H1 (cell line): Measurements from ENCODE around the gene ATL3. TPM values are rescaled to one million over a fixed set of nuclear protein-coding genes. Genes with fewer than 3 reads are reported as not detected.

Experiments used
- CTCF ChIA-PET: fragments of 300-600 bp; sonication (Branson Sonifier 250); formaldehyde crosslinking; loops from one replicate; lab custom pipeline; 2021; ENCODE audit not compliant: partially characterized antibody; lab: Charles Lee
- POLR2A ChIA-PET: fragments of 300-600 bp; sonication (Branson Sonifier 250); formaldehyde crosslinking; loops from one replicate; lab custom pipeline; 2021; ENCODE audit warnings: inconsistent platforms; ENCODE audit not compliant: partially characterized antibody; lab: Charles Lee
- DNase-seq, 2 experiments: peaks; one replicate each; pipeline versions ENCODE4 v3.0.0 to v3.0.0-alpha.2; 2010 to 2022; ENCODE audit warnings: low spot score in 2 of 2, low read depth in 1 of 2, mixed read lengths in 1 of 2
- FAIRE-seq: peaks from 2 replicates; lab custom pipeline; 2011; peaks lifted over from hg19 to GRCh38; lab: Jason Lieb, UNC
- H2AFZ ChIP-seq: 2 replicates; pipeline ENCODE4 v1.8.1; 2012; ENCODE audit warnings: low read length, inconsistent platforms
- H2AK5ac ChIP-seq: 2 replicates; pipeline ENCODE4 v1.6.1; 2013; ENCODE audit warnings: low read depth, low read length
- H2BK120ac ChIP-seq: replicated peaks from 2 replicates; pipeline ENCODE3; 2013; ENCODE audit warnings: low read depth, low read length, inconsistent platforms
- H2BK12ac ChIP-seq: 2 replicates; pipeline ENCODE4 v1.6.1; 2013; ENCODE audit warnings: low read depth, low read length
- H2BK15ac ChIP-seq: 2 replicates; pipeline ENCODE4 v1.6.1; 2013; ENCODE audit warnings: low read length
- H2BK20ac ChIP-seq: 2 replicates; pipeline ENCODE4 v1.6.1; 2013; ENCODE audit warnings: low read length
- H2BK5ac ChIP-seq: 2 replicates; pipeline ENCODE4 v1.6.1; 2013; ENCODE audit warnings: low read depth, low read length
- H3K14ac ChIP-seq: 2 replicates; pipeline ENCODE4 v1.6.1; 2013; ENCODE audit warnings: inconsistent platforms; ENCODE audit not compliant: insufficient read length
- H3K18ac ChIP-seq: 2 replicates; pipeline ENCODE4 v1.6.1; 2013; ENCODE audit warnings: low read length; ENCODE audit errors: extremely low read depth
- H3K23ac ChIP-seq: 2 replicates; pipeline ENCODE4 v1.6.1; 2013; ENCODE audit warnings: inconsistent platforms; ENCODE audit not compliant: insufficient read length
- H3K23me2 ChIP-seq: 2 replicates; pipeline ENCODE4 v1.6.1; 2013; ENCODE audit warnings: low read depth, low read length
- H3K27ac ChIP-seq: 2 replicates; pipeline ENCODE4 v1.6.1; 2011; ENCODE audit warnings: low read depth, low read length, inconsistent platforms
- H3K27me3 ChIP-seq, 4 experiments: replicated peaks in 1 of 4; 1 replicate in 1 of 4; 2 replicates in 3 of 4; pipeline versions ENCODE4 v1.6.1 to v1.8.1; 2011 to 2013; ENCODE audit warnings: low read length in 3 of 4, mild to moderate bottlenecking in 3 of 4, inconsistent platforms in 2 of 4, mixed read lengths in 2 of 4, moderate library complexity in 1 of 4; ENCODE audit not compliant: control insufficient read depth in 3 of 4, insufficient read depth in 3 of 4; ENCODE audit errors: extremely low read depth in 1 of 4
- H3K36me3 ChIP-seq, 4 experiments: 2 replicates each; pipeline versions ENCODE4 v1.6.1 to v1.8.1; 2011 to 2013; ENCODE audit warnings: mild to moderate bottlenecking in 4 of 4, low read length in 3 of 4, moderate library complexity in 2 of 4, control low read depth in 1 of 4, inconsistent platforms in 1 of 4; ENCODE audit not compliant: insufficient read depth in 4 of 4, control insufficient read depth in 2 of 4
- H3K4ac ChIP-seq: replicated peaks from 2 replicates; pipeline ENCODE3; 2013; ENCODE audit warnings: low read length, low read depth, mixed read lengths, inconsistent platforms; ENCODE audit not compliant: insufficient read length
- H3K4me1 ChIP-seq, 4 experiments: replicated peaks in 1 of 4; 1 replicate in 1 of 4; 2 replicates in 3 of 4; pipeline versions ENCODE4 v1.6.1 to v1.8.1; 2011 to 2013; ENCODE audit warnings: low read length in 3 of 4, inconsistent platforms in 2 of 4, mixed read lengths in 1 of 4; ENCODE audit not compliant: insufficient read depth in 4 of 4, control insufficient read depth in 3 of 4
- H3K4me2 ChIP-seq, 2 experiments: 2 replicates each; pipeline versions ENCODE4 v1.6.1 to v1.8.1; 2011 to 2013; ENCODE audit warnings: low read depth in 2 of 2, low read length in 2 of 2, control low read depth in 1 of 2, inconsistent platforms in 1 of 2, mild to moderate bottlenecking in 1 of 2; ENCODE audit not compliant: insufficient read depth in 1 of 2
- H3K4me3 ChIP-seq, 4 experiments: fragments of 200-600, 300-600 bp in 1 of 4; sonication (generic), shearing (Covaris generic), sonication (Bioruptor Twin) in 1 of 4; 2 replicates each; pipeline versions ENCODE4 v1.5.1 to v1.8.1; 2011 to 2016; ENCODE audit warnings: low read length in 4 of 4, low read depth in 3 of 4, control low read depth in 2 of 4, inconsistent platforms in 2 of 4, mild to moderate bottlenecking in 2 of 4, mixed read lengths in 1 of 4, moderate library complexity in 1 of 4; ENCODE audit not compliant: insufficient read depth in 2 of 4; ENCODE audit errors: extremely low read depth in 1 of 4
- H3K56ac ChIP-seq: replicated peaks from 2 replicates; pipeline ENCODE3; 2013; ENCODE audit warnings: low read depth, mild to moderate bottlenecking, mixed read lengths, low read length, inconsistent platforms; ENCODE audit not compliant: insufficient read length
- H3K79me1 ChIP-seq: 2 replicates; pipeline ENCODE4 v1.6.1; 2013; ENCODE audit warnings: low read depth, low read length, control low read depth
- H3K79me2 ChIP-seq, 2 experiments: 2 replicates each; pipeline versions ENCODE4 v1.6.1 to v1.8.1; 2012 to 2013; ENCODE audit warnings: low read length in 2 of 2, mild to moderate bottlenecking in 2 of 2, inconsistent platforms in 1 of 2; ENCODE audit not compliant: insufficient read depth in 2 of 2, control insufficient read depth in 1 of 2
- H3K9ac ChIP-seq, 4 experiments: replicated peaks in 1 of 4; 1 replicate in 1 of 4; 2 replicates in 3 of 4; pipeline versions ENCODE4 v1.6.1 to v1.8.1; 2011 to 2013; ENCODE audit warnings: low read depth in 3 of 4, low read length in 3 of 4, control low read depth in 2 of 4, mild to moderate bottlenecking in 2 of 4, moderate library complexity in 2 of 4, inconsistent platforms in 1 of 4; ENCODE audit errors: extremely low read depth in 1 of 4
- H3K9me3 ChIP-seq, 2 experiments: 2 replicates each; pipeline versions ENCODE4 v1.6.1 to v1.8.1; 2012 to 2013; ENCODE audit warnings: mild to moderate bottlenecking in 2 of 2, moderate library complexity in 2 of 2, control low read depth in 1 of 2, inconsistent platforms in 1 of 2, low read depth in 1 of 2, low read length in 1 of 2, mixed read lengths in 1 of 2; ENCODE audit not compliant: insufficient read depth in 2 of 2
- H4K20me1 ChIP-seq, 2 experiments: replicated peaks in 1 of 2; 2 replicates each; pipeline versions ENCODE3 to v1.8.1; 2011 to 2013; ENCODE audit warnings: inconsistent platforms in 2 of 2, low read length in 2 of 2, mild to moderate bottlenecking in 1 of 2; ENCODE audit not compliant: insufficient read depth in 2 of 2, control insufficient read depth in 1 of 2
- H4K5ac ChIP-seq: 2 replicates; pipeline ENCODE4 v1.6.1; 2013; ENCODE audit warnings: low read length, low read depth, mixed read lengths, inconsistent platforms; ENCODE audit not compliant: insufficient read length
- H4K8ac ChIP-seq: 2 replicates; pipeline ENCODE4 v1.8.0; 2013; ENCODE audit warnings: mild to moderate bottlenecking, moderate library complexity, low read length, inconsistent platforms; ENCODE audit not compliant: insufficient read depth; ENCODE audit errors: extremely low read depth
- H4K91ac ChIP-seq: replicated peaks from 2 replicates; pipeline ENCODE3; 2013; ENCODE audit warnings: low read length, mixed read lengths, inconsistent platforms; ENCODE audit not compliant: insufficient read length
- BCL11A ChIP-seq, 2 experiments: IDR thresholded peaks; one replicate each; pipeline ENCODE4 v1.6.1; 2011; ENCODE audit warnings: low read depth in 2 of 2, low read length in 2 of 2, mild to moderate bottlenecking in 2 of 2
- WGBS, 2 experiments: shearing (Covaris generic) in 1 of 2; methylation state at CpG; one replicate each; pipeline versions ENCODE4 v1.1.6 to v1.1.7; 2013 to 2015; ENCODE audit warnings: low lambda C conversion rate in 2 of 2, mixed read lengths in 2 of 2, inconsistent platforms in 1 of 2, low coverage in 1 of 2, missing lambda C conversion rate in 1 of 2; ENCODE audit not compliant: insufficient replicate concordance in 2 of 2, insufficient coverage in 1 of 2, insufficient read length in 1 of 2; ENCODE audit errors: extremely low coverage in 1 of 2, missing lambda C conversion rate in 1 of 2; 5-methylcytosine and 5-hydroxymethylcytosine counted together
- polyA plus RNA-seq, 7 experiments: library from polyadenylated mRNA; depleted of rRNA in 3 of 7; stranded (reverse) in 5 of 7; unstranded in 2 of 7; fragments of >200 nt in 5 of 7; fragments of 200-250 nt in 2 of 7; gene quantifications; 1 replicate in 5 of 7; 2 replicates in 1 of 7; 4 replicates in 1 of 7; pipeline versions ENCODE4 v1.2.1 to v1.2.3, GENCODE V29; 2011 to 2013; ENCODE audit warnings: missing spikeins in 2 of 7, mixed read lengths in 2 of 7
- total RNA-seq: library from RNA; stranded (reverse); fragmentation: NEBNext Ultra II Directional; extraction: Animal tissue kit (Norgen Biotek cat#: 25700); gene quantifications from 2 replicates; pipeline ENCODE4 v1.2.1, GENCODE V29; 2021

Gene ATL3
- total and polyA plus RNA-seq, 2 of the 8 experiments (the other 6 are each of a cell fraction or from before 2014, with no cell fraction given) = 7.8 to 24.5 TPM

GRCh38 chr11:63639199-63639832, 31.9 kb downstream of the ATL3 start:
- Histone ChIP-seq H3K4me3 (no peak overlapping the region), H3K56ac (no peak overlapping the region), H4K20me1 (no peaks in the 10 kb centered on the region), H2BK12ac (no peak overlapping the region), H3K4me2 (no peak overlapping the region), H3K23me2 (no peaks in the 10 kb centered on the region), H4K8ac (no peak overlapping the region), H3K79me2 (no peaks in the 10 kb centered on the region), H3K27ac (no peak overlapping the region), H3K4me1 (peaks cover 0 to 2% (median 0%) of the 10 kb centered on the region in 4 experiments; a peak in 1 of 7 replicates), H3K4ac (no peak overlapping the region), H3K27me3 (no peaks in the 10 kb centered on the region), H2BK5ac (no peak overlapping the region), H3K9ac (no peak overlapping the region), H4K5ac (no peak overlapping the region), H2BK20ac (no peak overlapping the region), H4K91ac (no peak overlapping the region), H2BK15ac (no peak overlapping the region), H3K18ac (no peak overlapping the region), H3K14ac (no peak overlapping the region), H3K9me3 (no peaks in the 10 kb centered on the region), H3K23ac (no peak overlapping the region), H3K79me1 (no peaks in the 10 kb centered on the region), H3K36me3 (peaks cover 0 to 39% (median 14%) of the 10 kb centered on the region in 4 experiments; a peak in 7 of 8 replicates), H2BK120ac (no peak overlapping the region), H2AFZ (no peak overlapping the region), H2AK5ac (no peak overlapping the region)
- FAIRE-seq = no peak
- POLR2A ChIA-PET = interaction anchor here (0.6 kb wide), 1 partner anchor 549 kb away, joined by 4 read pairs; no protein-coding TSS in a partner anchor
- CTCF ChIA-PET = interaction anchor here (0.6 to 5.3 kb wide), 41 partner anchors 8 to 701 kb away, joined by 3 to 77 read pairs (median 4); no protein-coding TSS in a partner anchor
- DNase-seq = no peak
- WGBS, 2 experiments = 89% methylated on average over 3 of the region's 3 CpGs; no CpG with 5 or more reads in 1 of the 2 experiments
- no peak for TF ChIP-seq BCL11A (IDR thresholded peaks at IDR 0.05; ENCODE audit: low read depth in 2 of 2, low read length in 2 of 2)
